T-helper 2 cell treated with Interferon-gamma antibody and Interleukin-4, amounts not matched to agents 100 ng/mL and 5 ng/mL, for 36 hours (primary cell): Measurements from ENCODE around the gene DDX24. TPM values are rescaled to one million over a fixed set of nuclear protein-coding genes. Genes with fewer than 3 reads are reported as not detected.

Experiments used
- intact Hi-C: fragments of 100-400 bp; cut with micrococcal nuclease; formaldehyde crosslinking; loops from one replicate; pipeline ENCODE4 v1.15.1; 2023
- total RNA-seq: library from RNA; stranded (reverse); gene quantifications from 2 replicates; pipeline ENCODE4 v1.2.3, GENCODE V29; 2022

The DDX24 gene
- total RNA-seq, 1 donor from 2014 or later = 192 TPM

GRCh38 chr14:94050231-94050880 lies 30.6 kb downstream of the DDX24 start:
- intact Hi-C loops = no loop called here

- intact Hi-C loops = no loop called here
Measured at GRCh38 chr14:94049625-94050023, 31.4 kb downstream of the DDX24 start.

GRCh38 chr14:94048691-94049624 lies 32.0 kb downstream of the DDX24 start:
- intact Hi-C loops = no loop called here

- intact Hi-C loops = no loop called here
Measured at GRCh38 chr14:94047581-94047980, 33.4 kb downstream of the DDX24 start.

GRCh38 chr14:94046696-94047250 lies 34.2 kb downstream of the DDX24 start:
- intact Hi-C loops = no loop called here

GRCh38 chr14:94045563-94046345 lies 35.2 kb downstream of the DDX24 start:
- intact Hi-C loops = no loop called here

- intact Hi-C loops = no loop called here
Measured at GRCh38 chr14:94045101-94045500, 35.9 kb downstream of the DDX24 start.

GRCh38 chr14:94044476-94045091 lies 36.4 kb downstream of the DDX24 start:
- intact Hi-C loops = no loop called here

DNA sequence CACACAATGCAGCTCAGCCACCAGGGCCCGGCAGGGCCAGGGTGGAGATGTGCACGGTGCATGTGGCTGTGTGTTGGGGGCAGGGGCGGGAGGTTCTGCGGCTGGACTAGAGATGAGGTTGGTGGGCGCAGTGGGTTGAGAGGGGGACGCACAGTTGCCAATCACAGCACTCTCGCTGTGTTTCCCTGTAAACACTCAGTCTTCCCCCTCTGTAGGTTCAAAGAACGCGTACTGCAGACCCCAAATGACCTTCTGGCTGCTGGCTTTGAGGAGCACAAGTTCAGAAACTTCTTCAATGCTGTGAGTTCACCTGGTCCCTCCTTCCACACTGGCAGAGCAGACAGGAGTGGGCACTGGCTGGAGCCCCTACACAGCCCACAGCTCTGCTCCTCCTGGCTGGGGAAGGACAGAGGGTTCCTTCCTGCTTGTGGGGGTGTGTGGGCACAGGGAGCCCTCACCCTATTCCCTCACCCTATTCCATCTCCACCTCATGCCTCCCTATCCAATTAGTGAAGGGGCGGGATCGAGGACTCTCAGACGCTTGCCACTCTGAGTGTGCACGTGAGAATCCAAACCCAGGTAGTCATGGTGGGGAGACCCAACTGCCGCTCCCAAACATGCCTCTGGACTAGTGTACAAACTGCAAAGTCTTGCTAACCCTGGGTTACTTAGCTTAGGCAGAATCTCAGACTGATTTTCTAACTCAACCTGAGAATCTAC lies 37.1 kb downstream of the DDX24 start:
- intact Hi-C loops = no loop called here

- intact Hi-C loops = no loop called here
Measured at GRCh38 chr14:94043111-94043755, 37.8 kb downstream of the DDX24 start.

DNA sequence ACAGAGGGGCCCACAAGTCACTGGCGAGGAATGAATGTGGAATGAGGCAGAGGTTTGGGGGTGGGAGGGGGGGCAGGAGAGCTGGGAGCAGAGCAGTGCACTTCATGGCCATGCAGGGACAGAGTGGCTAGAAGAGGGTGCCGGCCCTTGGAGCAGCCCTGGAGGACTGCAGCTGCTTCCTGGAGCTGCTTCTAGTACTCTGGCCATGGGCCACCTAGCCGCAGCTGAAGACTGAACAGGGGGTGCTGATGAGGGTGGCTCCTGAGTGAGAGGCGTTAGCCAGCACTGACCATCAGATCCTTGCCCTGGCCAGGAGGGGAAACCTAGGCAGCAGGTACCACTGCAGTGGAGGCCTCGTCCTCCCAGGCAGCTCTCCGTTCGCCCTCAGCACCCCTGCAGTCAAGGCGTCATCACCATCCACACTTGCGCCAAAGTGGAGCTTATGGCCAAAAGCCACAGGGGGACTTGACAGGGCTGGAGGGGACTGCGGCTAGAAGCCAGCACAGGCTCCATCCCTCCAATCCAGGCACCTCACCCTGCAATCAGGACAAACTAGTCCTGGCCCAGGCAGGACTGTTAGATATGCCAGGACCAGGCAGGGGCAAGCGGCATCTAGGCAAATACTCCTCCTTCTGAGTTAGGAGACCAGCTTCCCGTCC lies 38.4 kb downstream of the DDX24 start:
- intact Hi-C loops = no loop called here

DNA sequence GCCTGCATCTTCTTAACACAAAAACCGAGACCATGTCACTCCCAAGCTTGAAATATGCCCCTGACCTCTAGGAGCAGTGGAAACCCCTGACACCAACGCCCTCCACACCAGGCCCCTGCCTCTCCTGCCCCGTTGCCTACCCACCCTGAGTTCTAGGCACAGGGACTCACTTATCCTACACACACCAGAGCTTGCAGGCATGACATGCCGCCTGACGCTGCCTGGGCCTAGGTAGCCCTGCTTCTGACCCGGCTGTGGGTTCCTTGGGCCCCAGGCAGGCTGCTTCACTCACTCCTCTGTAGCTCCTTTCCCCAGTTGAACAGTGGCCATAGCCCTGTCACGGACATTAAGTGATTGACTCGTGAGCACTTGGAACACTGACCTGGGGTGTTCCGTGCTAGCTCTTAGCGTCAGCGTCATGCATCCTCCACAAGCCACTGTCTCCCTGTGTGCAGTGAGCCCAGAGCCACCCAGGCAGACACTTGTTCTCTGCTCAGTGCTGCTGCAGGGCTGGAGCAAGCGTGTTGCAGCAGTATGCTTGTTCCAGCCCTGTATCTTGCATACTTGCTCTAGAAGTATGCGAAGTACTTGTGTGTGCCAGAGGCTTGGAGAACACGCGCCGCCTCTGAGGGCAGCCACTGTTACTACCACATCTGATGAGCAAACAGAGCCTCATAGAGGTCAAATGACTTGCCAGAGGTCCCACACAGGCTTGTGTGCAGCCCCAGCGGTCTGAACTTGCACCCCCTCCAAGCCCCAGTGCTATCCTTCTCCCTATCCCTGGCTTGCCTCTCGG lies 39.3 kb downstream of the DDX24 start:
- intact Hi-C loops = no loop called here

- intact Hi-C loops = no loop called here
Measured at GRCh38 chr14:94040796-94041195, 40.2 kb downstream of the DDX24 start.

DNA sequence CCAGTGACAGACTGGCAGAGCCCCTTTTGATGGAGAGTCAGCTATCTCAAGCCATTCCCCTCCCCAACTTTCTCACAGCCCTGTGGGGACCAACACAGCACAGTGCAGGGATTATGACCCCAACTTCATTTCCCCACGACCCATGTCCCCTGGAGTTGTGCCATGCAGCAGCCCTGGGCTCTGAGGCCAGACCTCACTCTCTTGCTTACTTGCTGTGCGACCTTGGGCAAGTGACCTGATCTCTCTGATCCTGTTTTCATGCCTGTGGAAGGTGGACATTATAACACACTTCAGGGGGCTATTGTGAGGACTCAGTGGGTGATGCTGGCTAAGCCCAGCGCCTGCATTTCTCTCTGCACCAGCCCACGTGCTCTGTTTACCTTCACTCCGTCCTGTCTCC lies 40.8 kb downstream of the DDX24 start:
- intact Hi-C loops = no loop called here

- intact Hi-C loops = no loop called here
Measured at GRCh38 chr14:94038921-94039629, 41.9 kb downstream of the DDX24 start.

- intact Hi-C loops = no loop called here
Measured at GRCh38 chr14:94038510-94038909, 42.5 kb downstream of the DDX24 start.

- intact Hi-C loops = loop anchor here (2.0 kb wide), 1 partner anchor 91 kb away; the partner anchor contains the start of gene IFI27L2
Measured at GRCh38 chr14:94037954-94038353, 43.0 kb downstream of the DDX24 start.
